ENCODE data around the gene ARMC5.

The ARMC5 gene

GRCh38 chr16:31488468-31489297, 29.4 kb downstream of the ARMC5 start:
- TF ChIP-seq FOXP2 (optimal IDR thresholded peaks at IDR 0.05; ENCODE audit: borderline replicate concordance, extremely low read depth, extremely low read length, insufficient read depth): no peak
- no peak for TF ChIP-seq TAF1 (IDR thresholded peaks at IDR 0.05; ENCODE audit: borderline replicate concordance, insufficient read depth, low read length)
- TF ChIP-seq REST (IDR thresholded peaks at IDR 0.05; ENCODE audit: insufficient read depth in 1 of 2, low read depth in 2 of 2, low read length in 2 of 2): no peak
- no peak for TF ChIP-seq SIN3A (IDR thresholded peaks at IDR 0.05; ENCODE audit: borderline replicate concordance, insufficient read depth, low read length)
- no peak for TF ChIP-seq POLR2AphosphoS5 (IDR thresholded peaks at IDR 0.05; ENCODE audit: low read depth, low read length)

- TF ChIP-seq POLR2AphosphoS5 (IDR thresholded peaks at IDR 0.05; ENCODE audit: low read depth, low read length): no peak
- TF ChIP-seq REST (IDR thresholded peaks at IDR 0.05; ENCODE audit: insufficient read depth in 1 of 2, low read depth in 2 of 2, low read length in 2 of 2): no peak
- no peak for TF ChIP-seq SIN3A (IDR thresholded peaks at IDR 0.05; ENCODE audit: borderline replicate concordance, insufficient read depth, low read length)
- TF ChIP-seq TAF1 (IDR thresholded peaks at IDR 0.05; ENCODE audit: borderline replicate concordance, insufficient read depth, low read length): no peak
- no peak for TF ChIP-seq FOXP2 (optimal IDR thresholded peaks at IDR 0.05; ENCODE audit: borderline replicate concordance, extremely low read depth, extremely low read length, insufficient read depth)
Measured at GRCh38 chr16:31489298-31489564, 29.9 kb downstream of the ARMC5 start.

- TF ChIP-seq REST (IDR thresholded peaks at IDR 0.05; ENCODE audit: insufficient read depth in 1 of 2, low read depth in 2 of 2, low read length in 2 of 2): no peak
- TF ChIP-seq TAF1 (IDR thresholded peaks at IDR 0.05; ENCODE audit: borderline replicate concordance, insufficient read depth, low read length): no peak
- no peak for TF ChIP-seq FOXP2 (optimal IDR thresholded peaks at IDR 0.05; ENCODE audit: borderline replicate concordance, extremely low read depth, extremely low read length, insufficient read depth)
- no peak for TF ChIP-seq POLR2AphosphoS5 (IDR thresholded peaks at IDR 0.05; ENCODE audit: low read depth, low read length)
- no peak for TF ChIP-seq SIN3A (IDR thresholded peaks at IDR 0.05; ENCODE audit: borderline replicate concordance, insufficient read depth, low read length)
Measured at GRCh38 chr16:31489616-31490584, 30.6 kb downstream of the ARMC5 start.

GRCh38 chr16:31491778-31492418, 32.6 kb downstream of the ARMC5 start:
- no peak for TF ChIP-seq REST (IDR thresholded peaks at IDR 0.05; ENCODE audit: insufficient read depth in 1 of 2, low read depth in 2 of 2, low read length in 2 of 2)
- TF ChIP-seq POLR2AphosphoS5 (IDR thresholded peaks at IDR 0.05; ENCODE audit: low read depth, low read length): no peak
- TF ChIP-seq FOXP2 (optimal IDR thresholded peaks at IDR 0.05; ENCODE audit: borderline replicate concordance, extremely low read depth, extremely low read length, insufficient read depth): no peak
- no peak for TF ChIP-seq TAF1 (IDR thresholded peaks at IDR 0.05; ENCODE audit: borderline replicate concordance, insufficient read depth, low read length)
- no peak for TF ChIP-seq SIN3A (IDR thresholded peaks at IDR 0.05; ENCODE audit: borderline replicate concordance, insufficient read depth, low read length)

All from PFSK-1 (cell line).